Skin of body (tissue), 2 donors: ENCODE measurements around the gene ETV6. TPM values are rescaled to one million over a fixed set of nuclear protein-coding genes. Genes with fewer than 3 reads are reported as not detected.

ENCODE experiments used
- DNase-seq: peaks from one replicate; lab custom pipeline; 2025; lab: John Stamatoyannopoulos, UW
- total RNA-seq: library from RNA; depleted of rRNA; stranded (reverse); fragments of >200 nt; gene quantifications from one replicate; pipeline ENCODE4 v1.2.3, GENCODE V29; 2014

Gene ETV6
- total RNA-seq, 1 donor from 2014 or later = 9.0 TPM

- no peak for DNase-seq
Observed at GRCh38 chr12:11693601-11694000, 44.1 kb downstream of the ETV6 start.

- no peak for DNase-seq
Observed at GRCh38 chr12:11694528-11694927, 45.1 kb downstream of the ETV6 start.

- no peak for DNase-seq
Observed at GRCh38 chr12:11695321-11695720, 45.8 kb downstream of the ETV6 start.

DNA sequence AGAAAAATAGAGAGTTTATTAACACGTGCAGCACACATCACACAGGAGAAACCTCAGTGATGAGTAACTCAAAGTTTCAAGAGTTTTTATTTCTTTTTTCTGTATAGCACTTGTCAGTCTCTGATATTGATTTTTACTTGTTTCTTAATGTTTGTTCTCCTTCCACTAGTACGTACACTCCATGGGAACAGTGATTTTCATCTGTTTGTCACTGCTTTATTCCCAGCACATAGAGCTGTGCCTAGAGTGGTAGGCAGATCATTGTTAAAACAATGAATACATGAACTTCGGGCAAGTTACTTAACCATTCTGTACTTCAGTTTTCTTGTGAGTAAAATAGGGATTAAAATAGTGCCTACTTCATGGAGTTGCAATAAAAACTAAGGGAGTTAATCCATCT, 46.6 kb downstream of the ETV6 start:
- DNase-seq = no peak

- no peak for DNase-seq
Observed at GRCh38 chr12:11697131-11697530, 47.7 kb downstream of the ETV6 start.

- DNase-seq = no peak
Observed at GRCh38 chr12:11697670-11698387, 48.4 kb downstream of the ETV6 start.

DNA sequence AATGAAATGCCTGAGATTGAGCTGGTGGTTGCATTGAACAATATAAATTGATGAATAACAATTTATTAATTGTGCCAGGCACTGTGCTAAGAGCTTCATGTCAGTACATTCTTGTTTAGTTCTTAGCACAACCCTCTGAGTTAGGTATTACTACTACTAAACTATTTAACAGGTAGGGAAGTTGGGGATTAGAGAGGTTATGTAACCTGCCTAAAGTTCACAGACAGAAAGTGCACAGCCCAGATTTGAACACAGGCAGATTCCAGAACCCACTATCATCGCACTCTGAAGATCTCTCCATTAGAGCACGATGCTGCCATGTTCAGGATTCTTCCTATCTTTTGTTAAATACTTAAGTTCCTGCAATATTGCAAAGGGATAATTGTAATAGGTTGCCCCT, 49.3 kb downstream of the ETV6 start:
- no peak for DNase-seq

GRCh38 chr12:11701433-11701832, 52.0 kb downstream of the ETV6 start:
- no peak for DNase-seq

- no peak for DNase-seq
Observed at GRCh38 chr12:11702959-11703358, 53.5 kb downstream of the ETV6 start.

- DNase-seq = no peak
Observed at GRCh38 chr12:11703378-11703777, 53.9 kb downstream of the ETV6 start.

- no peak for DNase-seq
Observed at GRCh38 chr12:11704089-11704488, 54.6 kb downstream of the ETV6 start.

- no peak for DNase-seq
Observed at GRCh38 chr12:11705010-11705409, 55.5 kb downstream of the ETV6 start.

DNA sequence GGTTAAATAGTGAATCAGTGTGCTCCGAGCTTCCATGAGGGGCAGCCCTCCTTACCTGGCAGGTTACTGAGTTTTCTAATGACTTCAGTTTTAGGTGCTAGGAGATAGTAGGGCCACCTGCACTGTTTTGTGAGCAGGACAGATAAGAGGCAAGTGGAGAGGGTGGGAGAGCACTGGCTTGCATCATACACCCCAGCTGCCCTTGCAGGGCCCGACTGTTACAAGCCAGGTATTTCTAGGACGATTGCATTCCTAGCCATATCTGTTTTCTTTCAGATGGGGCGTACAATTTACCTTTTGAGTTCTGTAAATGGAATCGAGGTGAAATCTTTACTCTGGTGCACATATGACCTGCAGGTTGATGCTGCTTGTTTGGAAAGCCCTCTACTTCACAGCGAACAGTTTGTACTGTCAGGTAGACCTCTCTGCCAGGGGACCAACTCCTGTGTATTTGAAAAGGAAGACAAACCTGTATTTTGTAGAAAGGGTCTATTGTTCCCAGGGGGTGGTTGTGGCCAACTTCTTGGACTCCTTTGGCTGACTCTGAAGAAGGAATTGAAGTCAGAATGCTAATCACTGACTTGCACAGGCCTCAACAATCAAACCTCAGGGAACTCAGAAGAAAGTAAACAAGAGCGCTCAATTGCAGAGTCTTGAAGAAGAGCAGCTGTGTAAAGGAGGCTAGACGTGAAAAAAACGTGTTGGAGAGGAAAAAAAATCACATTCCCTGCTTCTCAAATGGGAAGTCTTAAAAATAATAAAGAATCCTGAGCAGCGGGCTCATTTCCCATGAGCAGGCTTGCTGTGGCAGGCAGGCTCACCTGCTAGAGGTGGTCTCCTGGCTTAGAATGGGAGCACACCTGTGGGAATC, 57.3 kb downstream of the ETV6 start:
- DNase-seq = no peak

DNA sequence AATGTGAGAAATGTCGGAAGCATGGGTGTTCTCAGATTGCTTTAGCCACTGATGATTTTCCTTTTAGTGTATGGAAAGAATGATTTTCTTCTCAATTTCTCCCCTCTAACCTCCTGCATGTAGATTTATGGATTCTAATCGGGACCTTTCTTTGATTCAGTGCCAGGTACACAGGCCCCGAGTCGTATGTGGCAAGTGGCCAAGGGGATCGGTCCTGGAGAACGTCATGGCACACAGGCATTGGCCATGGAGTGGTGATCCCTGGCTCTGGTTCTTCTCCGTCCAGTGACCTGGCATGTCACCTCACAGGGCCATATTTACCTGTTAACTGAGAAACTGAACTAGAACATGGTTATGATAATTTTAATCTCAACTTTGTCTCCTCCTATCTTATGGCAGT, 58.1 kb downstream of the ETV6 start:
- no peak for DNase-seq

DNA sequence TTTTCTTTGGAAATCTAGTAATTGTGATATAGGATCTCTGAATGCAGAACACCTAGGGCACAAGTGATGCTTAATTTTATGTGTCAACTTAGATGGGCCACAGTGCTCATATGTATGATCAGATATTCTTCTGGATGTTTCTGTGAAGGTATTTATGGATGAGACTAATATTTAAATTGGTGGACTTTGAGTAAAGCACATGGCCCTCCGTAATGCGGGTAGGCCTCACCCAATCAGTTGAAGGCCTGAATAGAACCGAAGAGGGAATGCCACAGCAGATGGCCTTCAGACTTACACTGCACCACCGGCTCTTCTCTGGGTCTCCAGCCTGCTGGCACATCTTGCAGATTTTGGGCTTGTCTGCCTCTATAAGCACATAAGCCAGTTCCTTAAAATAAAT, 60.0 kb downstream of the ETV6 start:
- DNase-seq = no peak

GRCh38 chr12:11710431-11710830, 61.0 kb downstream of the ETV6 start:
- no peak for DNase-seq

DNA sequence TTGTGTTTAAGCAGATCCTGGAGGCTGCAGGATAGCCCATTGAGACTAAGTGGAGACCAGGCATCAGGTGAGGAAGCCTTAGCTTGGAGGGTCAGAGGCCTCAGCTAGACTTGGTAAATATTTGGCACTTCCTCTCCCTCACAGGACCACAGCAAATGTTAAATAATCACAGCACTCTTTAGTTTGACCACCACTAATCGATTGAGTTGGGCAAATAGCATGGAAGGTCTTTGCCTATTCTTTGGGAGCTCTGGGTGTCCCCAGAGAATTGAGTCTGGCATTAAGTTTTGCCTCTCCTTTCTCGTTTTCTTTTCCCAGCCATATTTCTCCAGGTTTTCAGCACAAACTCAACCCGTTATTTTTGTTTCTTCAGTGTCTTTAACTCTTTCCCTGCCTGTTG, 61.4 kb downstream of the ETV6 start:
- DNase-seq = no peak

- DNase-seq = no peak
Observed at GRCh38 chr12:11711651-11712327, 62.3 kb downstream of the ETV6 start.

- DNase-seq = no peak
Observed at GRCh38 chr12:11712491-11712890, 63.0 kb downstream of the ETV6 start.

DNA sequence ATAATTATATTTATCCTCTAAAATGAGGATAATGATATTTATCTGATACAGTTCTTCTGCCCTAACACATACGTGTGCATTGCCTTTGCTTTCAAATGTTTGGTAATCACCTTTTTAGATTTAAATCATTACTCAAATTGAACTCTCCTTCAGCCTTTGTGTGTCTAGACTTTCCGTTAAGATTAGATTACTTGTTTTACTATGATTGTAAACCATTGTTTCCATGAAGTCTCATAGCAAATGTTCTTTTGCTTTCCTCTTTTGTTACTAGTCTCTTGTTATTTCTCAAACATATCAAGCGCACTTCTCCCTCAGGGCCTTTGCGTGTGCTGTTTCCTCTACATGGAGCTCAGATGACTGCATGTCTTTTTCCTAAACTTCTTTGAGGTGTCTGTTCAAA, 63.7 kb downstream of the ETV6 start:
- DNase-seq = no peak

GRCh38 chr12:11714626-11715025, 65.2 kb downstream of the ETV6 start:
- no peak for DNase-seq

DNA sequence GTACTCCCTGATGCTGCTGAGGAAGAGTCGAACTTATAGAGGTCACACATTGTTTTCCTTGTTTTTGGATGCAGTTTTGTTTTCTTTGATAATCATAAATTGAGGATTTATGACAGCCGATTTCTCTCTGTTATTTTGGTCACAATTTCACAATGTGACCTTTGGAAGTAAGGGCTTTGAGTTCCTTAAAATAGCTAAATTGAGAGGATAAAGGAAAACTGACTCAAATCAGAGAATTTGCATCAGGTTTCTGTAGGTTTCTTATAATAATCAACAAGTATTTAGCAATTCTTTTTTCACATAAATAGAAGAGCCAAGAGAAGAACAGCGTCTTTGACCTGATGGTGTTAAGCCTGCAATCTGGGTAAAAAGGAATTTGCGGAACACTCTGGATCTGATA, 66.1 kb downstream of the ETV6 start:
- no peak for DNase-seq
